ENCODE data around the gene ATP10B. TPM values are rescaled to one million over a fixed set of nuclear protein-coding genes. Genes with fewer than 3 reads are reported as not detected.

The ATP10B gene
- total and polyA plus RNA-seq, 12 donors = 0.03 to 0.35 (median 0.13) TPM; not detected in 4

DNA sequence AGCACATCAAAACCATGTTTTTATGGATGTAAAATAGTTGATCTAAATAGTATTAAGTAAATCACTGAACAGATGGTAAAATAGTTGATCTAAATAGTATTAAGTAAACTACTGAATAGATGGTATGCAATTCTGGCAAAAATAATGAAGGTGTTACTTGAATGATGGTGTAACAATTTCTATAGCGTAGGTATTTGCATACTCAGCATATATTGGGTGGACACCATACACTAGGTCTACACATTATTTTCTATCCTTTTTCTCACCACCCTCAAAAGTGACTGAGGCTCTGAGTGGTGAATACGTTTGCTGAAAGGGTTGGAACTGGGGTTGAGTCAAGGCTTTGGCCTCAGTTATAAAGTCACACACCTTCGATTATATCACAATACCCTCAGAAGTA lies 81.3 kb downstream of the ATP10B start:
- TF ChIP-seq, protein P1, sequence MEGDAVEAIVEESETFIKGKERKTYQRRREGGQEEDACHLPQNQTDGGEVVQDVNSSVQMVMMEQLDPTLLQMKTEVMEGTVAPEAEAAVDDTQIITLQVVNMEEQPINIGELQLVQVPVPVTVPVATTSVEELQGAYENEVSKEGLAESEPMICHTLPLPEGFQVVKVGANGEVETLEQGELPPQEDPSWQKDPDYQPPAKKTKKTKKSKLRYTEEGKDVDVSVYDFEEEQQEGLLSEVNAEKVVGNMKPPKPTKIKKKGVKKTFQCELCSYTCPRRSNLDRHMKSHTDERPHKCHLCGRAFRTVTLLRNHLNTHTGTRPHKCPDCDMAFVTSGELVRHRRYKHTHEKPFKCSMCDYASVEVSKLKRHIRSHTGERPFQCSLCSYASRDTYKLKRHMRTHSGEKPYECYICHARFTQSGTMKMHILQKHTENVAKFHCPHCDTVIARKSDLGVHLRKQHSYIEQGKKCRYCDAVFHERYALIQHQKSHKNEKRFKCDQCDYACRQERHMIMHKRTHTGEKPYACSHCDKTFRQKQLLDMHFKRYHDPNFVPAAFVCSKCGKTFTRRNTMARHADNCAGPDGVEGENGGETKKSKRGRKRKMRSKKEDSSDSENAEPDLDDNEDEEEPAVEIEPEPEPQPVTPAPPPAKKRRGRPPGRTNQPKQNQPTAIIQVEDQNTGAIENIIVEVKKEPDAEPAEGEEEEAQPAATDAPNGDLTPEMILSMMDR (IDR thresholded peaks at IDR 0.05) = no peak
- no peak for TF ChIP-seq POLR2A (IDR thresholded peaks at IDR 0.05)
- H3K4me1 ChIP-seq (replicated peaks in 1 of 2) = no peaks in the 10 kb centered on the region
- H3K36me3 ChIP-seq (replicated peaks in 1 of 2) = no peaks in the 10 kb centered on the region
- no peak overlapping the region for H3K27ac ChIP-seq
- no peaks in the 10 kb centered on the region for H3K9me3 ChIP-seq (replicated peaks in 1 of 3)
- DNase-seq = no peak
- H3K4me3 ChIP-seq = no peak overlapping the region
- 56 to 71% (median 64%) methylated on average over 3 of the region's 3 CpGs for WGBS, 4 donors
- intact Hi-C loops (cut with DNase I) = no loop called here
- no peaks in the 10 kb centered on the region for H3K27me3 ChIP-seq

DNA sequence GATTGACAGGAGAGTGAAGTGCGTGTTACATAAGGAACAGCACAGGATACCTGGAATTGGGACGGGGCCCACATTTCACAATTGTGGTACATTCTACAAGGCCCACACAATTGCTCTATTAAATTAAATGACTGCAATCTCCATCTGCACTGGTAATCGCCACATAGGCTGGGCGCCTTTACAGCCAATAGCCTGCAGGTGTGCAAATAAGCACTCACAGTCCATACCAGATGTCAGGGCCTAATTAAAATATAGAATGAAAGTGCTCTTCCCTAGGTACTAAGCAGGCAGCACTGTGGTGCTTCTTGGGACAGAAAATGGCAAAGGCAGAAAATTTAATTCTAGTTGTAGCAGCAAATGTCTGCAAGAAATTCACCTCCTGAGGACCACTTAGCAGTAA lies 82.7 kb downstream of the ATP10B start:
- no peak overlapping the region for H3K27ac ChIP-seq
- DNase-seq = no peak
- WGBS, 4 donors = 81 to 91% (median 83%) methylated on average over 4 of the region's 4 CpGs
- intact Hi-C loops (cut with DNase I) = no loop called here
- no peaks in the 10 kb centered on the region for H3K27me3 ChIP-seq
- H3K4me3 ChIP-seq = no peak overlapping the region
- TF ChIP-seq, protein P1 (IDR thresholded peaks at IDR 0.05) = no peak
- no peak for TF ChIP-seq POLR2A (IDR thresholded peaks at IDR 0.05)
- H3K4me1 ChIP-seq (replicated peaks in 1 of 2) = no peaks in the 10 kb centered on the region
- no peaks in the 10 kb centered on the region for H3K9me3 ChIP-seq (replicated peaks in 1 of 3)
- no peaks in the 10 kb centered on the region for H3K36me3 ChIP-seq (replicated peaks in 1 of 2)

DNA sequence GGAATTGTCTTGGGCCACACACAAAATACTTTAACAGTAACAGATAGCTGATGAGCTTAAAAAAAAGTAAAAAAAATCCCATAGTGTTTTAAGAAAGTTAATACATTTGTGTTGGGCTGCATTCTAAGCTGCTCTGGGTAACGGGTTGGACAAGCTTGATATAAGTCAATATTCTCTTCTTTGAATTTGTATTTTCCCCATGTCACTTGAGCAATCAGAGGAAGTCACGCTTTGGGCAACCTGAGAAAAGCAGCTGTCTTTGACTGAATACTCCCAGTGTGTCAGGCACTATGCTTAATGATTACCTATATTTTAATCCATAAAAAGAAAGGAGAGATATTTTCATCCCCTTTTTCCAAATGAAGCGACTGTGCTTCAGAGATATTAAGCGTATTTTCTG lies 84.9 kb downstream of the ATP10B start:
- H3K27me3 ChIP-seq = no peaks in the 10 kb centered on the region
- no peaks in the 10 kb centered on the region for H3K9me3 ChIP-seq (replicated peaks in 1 of 3)
- intact Hi-C loops (cut with DNase I) = no loop called here
- no peaks in the 10 kb centered on the region for H3K36me3 ChIP-seq (replicated peaks in 1 of 2)
- H3K4me3 ChIP-seq = no peak overlapping the region
- no peak overlapping the region for H3K27ac ChIP-seq
- TF ChIP-seq, protein P1 (IDR thresholded peaks at IDR 0.05) = no peak
- no peak for TF ChIP-seq POLR2A (IDR thresholded peaks at IDR 0.05)
- H3K4me1 ChIP-seq (replicated peaks in 1 of 2) = no peaks in the 10 kb centered on the region
- 81 to 84% (median 81%) methylated on average over 4 of the region's 4 CpGs for WGBS, 4 donors
- no peak for DNase-seq

DNA sequence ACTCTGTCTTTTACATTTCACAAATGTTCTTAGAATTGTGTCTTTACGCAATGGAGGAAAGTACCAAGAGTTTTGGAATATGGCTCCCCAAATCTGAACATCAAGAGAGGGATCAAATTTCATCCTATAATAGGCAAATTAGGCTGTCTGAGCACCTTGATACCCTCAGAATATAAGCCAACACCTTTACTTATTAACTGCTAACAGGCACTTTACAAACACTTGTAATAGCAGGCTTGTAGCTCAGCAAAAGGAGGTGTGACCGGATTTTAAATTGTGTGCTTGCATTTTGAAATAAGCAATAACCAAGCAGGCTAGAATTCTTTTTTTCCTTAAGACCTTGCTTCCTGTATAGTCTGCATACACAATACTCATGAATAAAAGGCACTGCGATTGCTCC lies 92.0 kb downstream of the ATP10B start:
- intact Hi-C loops (cut with DNase I) = no loop called here
- Histone ChIP-seq H3K36me3 (replicated peaks in 1 of 2) (no peaks in the 10 kb centered on the region), H3K27me3 (no peaks in the 10 kb centered on the region), H3K27ac (no peak overlapping the region), H3K9me3 (replicated peaks in 1 of 3) (no peaks in the 10 kb centered on the region), H3K4me3 (no peak overlapping the region), H3K4me1 (replicated peaks in 1 of 2) (no peaks in the 10 kb centered on the region)
- TF ChIP-seq, protein P1 (IDR thresholded peaks at IDR 0.05) = no peak
- no peak for DNase-seq
- WGBS, 4 donors = 72 to 92% (median 77%) methylated on average over 3 of the region's 3 CpGs

Data from adrenal gland (tissue), 12 donors.